Renal cortex interstitium (tissue), 11 donors: ENCODE data around the gene LGALS13. TPM values are rescaled to one million over a fixed set of nuclear protein-coding genes. Genes with fewer than 3 reads are reported as not detected.
"Not testable (repeated sequence)": the region's sequence is repeated elsewhere in the genome, so short reads cannot be mapped to it uniquely, and the experiment has no call there.

Source experiments
- DNase-seq, 11 donors: peaks; one replicate each; pipeline ENCODE4 v3.0.0-alpha.2; 2013; ENCODE audit warnings: low read depth in 9 of 11, low spot score in 4 of 11; ENCODE audit errors: extremely low read depth in 1 of 11
- polyA plus RNA-seq, 3 donors: library from polyadenylated mRNA; unstranded; fragments of 120-200 nt; gene quantifications; one replicate each; pipeline ENCODE4 v1.2.1, GENCODE V29; 2013; ENCODE audit not compliant: insufficient read length in 3 of 3

Gene LGALS13
- polyA plus RNA-seq, 3 donors, result not detected

- DNase-seq, result no peak
Observed at GRCh38 chr19:39607021-39607420, 4.7 kb downstream of the LGALS13 start.

GRCh38 chr19:39607561-39607960 lies 5.2 kb downstream of the LGALS13 start:
- DNase-seq, result no peak

DNA sequence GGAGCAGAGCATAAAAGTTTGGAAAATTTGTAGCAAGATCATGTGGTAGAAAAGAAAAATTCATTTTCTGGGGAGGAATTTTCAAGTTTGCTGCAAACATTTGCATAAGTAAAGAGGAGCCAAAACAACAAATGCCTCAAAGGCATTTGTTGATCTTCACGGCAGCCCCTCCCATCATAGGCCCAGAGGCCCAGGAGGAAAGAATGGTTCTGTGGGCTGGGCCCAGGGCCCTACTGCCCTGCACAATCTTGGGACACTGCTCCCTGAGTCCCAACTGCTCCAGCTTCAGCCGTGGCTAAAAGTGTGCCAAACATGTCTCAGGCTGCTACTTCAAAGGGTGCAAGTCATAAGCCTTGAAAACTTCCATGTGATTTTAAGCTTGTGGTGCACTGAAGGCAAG lies 11.3 kb downstream of the LGALS13 start:
- DNase-seq, result no peak

DNA sequence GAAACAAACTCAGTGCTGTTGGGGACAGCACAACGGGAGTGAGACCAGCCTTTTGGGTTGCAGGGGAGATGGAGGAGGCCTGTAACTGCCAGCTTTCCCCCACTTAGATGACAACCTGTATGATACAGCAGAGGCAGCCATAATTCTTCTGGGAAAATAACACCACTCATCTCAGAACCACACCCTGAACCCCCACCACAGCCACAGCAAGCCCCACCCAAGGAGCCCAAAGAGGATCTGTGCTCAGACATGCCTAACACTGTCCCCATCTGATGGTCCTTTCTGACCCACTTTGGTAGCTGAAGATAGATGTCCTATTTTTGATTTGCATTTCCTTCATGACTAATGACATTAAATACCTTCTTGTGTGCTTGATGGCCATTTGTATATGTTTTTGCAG lies 15.4 kb downstream of the LGALS13 start:
- no peak for DNase-seq

GRCh38 chr19:39623946-39624345 lies 21.6 kb downstream of the LGALS13 start:
- no peak for DNase-seq

GRCh38 chr19:39627631-39628030 lies 25.3 kb downstream of the LGALS13 start:
- DNase-seq, result not testable (repeated sequence)

GRCh38 chr19:39631178-39631577 lies 28.9 kb downstream of the LGALS13 start:
- DNase-seq, result no peak

GRCh38 chr19:39631626-39632025 lies 29.3 kb downstream of the LGALS13 start:
- DNase-seq, result no peak

DNA sequence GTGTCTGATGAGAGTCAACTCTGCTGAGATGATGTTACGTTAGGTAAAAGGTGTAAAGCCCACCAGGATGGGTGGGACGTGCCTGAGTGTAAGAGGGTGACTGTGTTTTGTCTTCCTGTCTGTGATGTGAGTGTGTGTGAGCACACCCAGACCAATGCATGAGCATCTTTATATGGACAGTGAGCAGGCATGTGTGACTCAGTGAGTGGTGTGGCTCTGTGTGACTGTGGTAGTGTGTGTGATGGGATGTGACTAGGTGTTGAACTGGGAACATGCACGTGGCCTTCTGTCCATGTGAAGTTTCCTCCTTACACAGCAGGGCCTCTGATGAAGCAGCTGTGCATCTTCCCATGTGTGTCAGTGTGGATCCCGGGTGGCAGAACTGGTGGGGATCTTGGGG lies 35.6 kb downstream of the LGALS13 start:
- no peak for DNase-seq

DNA sequence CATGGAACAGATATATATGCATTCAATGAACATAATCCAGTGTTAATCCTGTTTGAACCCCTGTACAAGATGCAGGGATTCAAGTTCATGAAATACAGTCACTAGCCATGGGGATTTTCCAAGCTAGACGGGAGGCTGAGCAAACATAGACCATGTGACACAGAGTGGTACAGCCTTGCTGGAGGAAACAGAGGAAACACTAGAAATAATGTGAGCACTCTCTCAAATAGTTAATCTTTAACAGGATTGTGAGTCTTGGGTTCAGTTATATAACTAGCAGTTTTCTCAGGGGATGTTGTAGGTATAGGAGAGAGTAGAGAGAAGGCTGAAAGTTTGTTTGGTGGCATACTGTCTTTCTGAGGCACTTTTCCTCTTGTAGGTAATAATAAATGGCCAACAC lies 39.4 kb downstream of the LGALS13 start:
- DNase-seq, result no peak

DNA sequence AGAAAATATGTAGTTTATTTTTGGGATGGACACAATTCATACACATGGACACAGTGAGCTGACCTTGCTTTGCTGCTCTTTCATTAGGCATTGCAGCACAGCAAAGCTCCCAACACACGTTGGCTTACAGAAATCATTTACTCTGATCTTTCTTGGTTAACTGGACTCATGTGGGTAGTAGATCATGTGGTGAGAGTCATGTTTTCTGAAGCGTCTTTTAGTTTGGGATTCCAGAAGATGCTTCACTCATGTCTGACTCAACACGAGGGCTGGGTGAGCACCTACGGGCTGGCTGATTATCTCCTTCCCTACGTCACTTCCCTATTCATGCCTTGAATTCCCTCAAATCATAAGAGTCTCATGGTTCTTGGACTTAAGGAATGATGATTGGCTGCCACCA lies 41.3 kb downstream of the LGALS13 start:
- DNase-seq, result no peak

DNA sequence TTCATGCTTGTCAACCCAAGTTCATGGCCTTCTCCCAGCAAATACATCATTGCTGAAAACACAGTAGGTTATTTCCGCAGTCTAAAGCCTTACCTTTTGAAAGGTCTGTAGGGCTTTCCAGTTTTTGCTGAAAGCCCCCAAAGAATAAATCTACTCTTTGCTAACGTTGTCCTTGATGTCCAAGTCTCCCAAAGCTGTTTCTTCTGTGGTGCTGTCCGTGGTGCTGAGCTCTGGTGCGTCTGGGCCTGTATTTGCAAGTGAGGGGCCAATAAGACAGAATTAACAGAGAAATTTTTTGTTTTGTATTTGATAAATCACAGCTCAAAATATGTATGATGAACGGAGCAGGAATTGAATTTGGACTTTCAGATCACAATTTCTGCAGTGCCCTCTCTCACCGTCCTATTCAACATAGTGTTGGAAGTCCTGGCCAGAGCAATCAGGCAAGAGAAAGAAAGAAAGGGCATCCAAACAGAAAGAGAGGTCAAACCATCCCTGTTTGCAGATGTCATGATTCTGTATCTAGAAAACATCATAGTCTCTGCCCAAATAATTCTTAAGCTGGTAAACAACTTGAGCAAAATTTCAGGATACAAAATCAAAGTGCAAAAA lies 43.6 kb downstream of the LGALS13 start:
- DNase-seq, result peak in 10 of 11 donors; percentile 5 to 44 (median 25)

DNA sequence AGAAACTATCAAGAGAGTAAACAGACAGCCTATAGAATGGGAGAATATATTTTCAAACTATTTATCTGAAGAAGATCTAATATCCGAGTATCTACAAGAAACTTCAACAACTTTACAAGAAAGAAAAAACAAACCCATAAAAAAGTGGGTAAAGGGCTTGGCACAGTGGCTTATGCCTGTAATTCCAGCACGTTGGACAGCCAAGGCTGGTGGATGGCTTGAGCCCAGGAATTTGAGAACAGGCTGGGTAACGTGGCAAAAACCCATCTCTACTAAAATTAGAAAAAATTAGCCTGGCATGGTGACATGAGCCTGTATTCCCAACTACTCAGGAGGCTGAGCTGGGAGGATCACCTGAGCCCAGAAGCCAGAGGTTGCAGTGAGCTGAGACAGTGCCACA lies 45.6 kb downstream of the LGALS13 start:
- no peak for DNase-seq

DNA sequence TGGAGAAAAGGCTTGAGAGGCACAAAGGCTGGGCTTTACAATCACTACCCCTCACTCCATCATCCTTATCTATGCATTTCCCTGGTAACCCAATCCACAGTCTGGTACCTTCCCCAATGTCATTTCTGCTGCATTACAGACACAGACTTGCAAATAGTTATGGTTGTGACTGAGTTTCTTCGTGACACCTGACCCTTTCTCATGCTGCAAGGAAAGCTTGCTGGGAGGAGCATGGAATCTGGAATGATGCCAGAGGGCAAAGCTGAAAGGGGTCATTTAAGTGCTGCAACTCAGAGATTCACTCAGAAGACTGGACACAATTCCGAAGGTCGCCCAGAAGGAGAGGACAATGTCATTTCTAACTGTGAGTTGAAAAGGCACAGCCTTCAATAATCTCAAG lies 53.3 kb downstream of the LGALS13 start, which contains the start of gene LGALS16:
TSS of gene LGALS16 (plus strand) at position 301 of the 400 bp plus-strand sequence. CDS start at position 350, 49 bp downstream.
- DNase-seq, result no peak

Other genes starting within 250 kb of the LGALS13 start
- gene PAF1, start 211.4 kb upstream of the LGALS13 start, polyA plus RNA-seq, result 10 to 100 TPM; 67.2 to 70.8 (median 68.1) TPM
- gene MED29, start 211.1 kb upstream of the LGALS13 start, polyA plus RNA-seq, result 10 to 100 TPM; 38.9 to 46.7 (median 44.8) TPM
- 10 to 100 TPM; 29.0 to 60.1 (median 58.5) TPM for gene ZFP36, start 195.7 kb upstream of the LGALS13 start, polyA plus RNA-seq
- 100 to 1,000 TPM in 1 of 3 donors, 10 to 100 TPM in 2; 73.7 to 118 (median 96.8) TPM for gene PLEKHG2, start 189.9 kb upstream of the LGALS13 start, polyA plus RNA-seq
- gene RPS16, start 166.6 kb upstream of the LGALS13 start, polyA plus RNA-seq, result 1,000 to 10,000 TPM; 1,189 to 1,428 (median 1,311) TPM
- gene SUPT5H, start 156.9 kb upstream of the LGALS13 start, polyA plus RNA-seq, result 100 to 1,000 TPM; 147 to 151 (median 147) TPM
- gene TIMM50, start 121.7 kb upstream of the LGALS13 start, polyA plus RNA-seq, result 10 to 100 TPM; 74.4 to 86.5 (median 77.2) TPM
- gene DLL3, start 103.6 kb upstream of the LGALS13 start, polyA plus RNA-seq, result under 1 TPM; 0.35 to 0.70 (median 0.62) TPM
- gene SELENOV, start 87.4 kb upstream of the LGALS13 start, polyA plus RNA-seq, result 10 to 100 TPM in 1 of 3 donors, 1 to 10 TPM in 2; 6.8 to 12.1 (median 9.6) TPM
- 1 to 10 TPM; 4.2 to 5.5 (median 4.4) TPM for gene EID2B, start 69.7 kb upstream of the LGALS13 start, polyA plus RNA-seq
- 10 to 100 TPM; 16.1 to 25.0 (median 23.2) TPM for gene EID2, start 62.4 kb upstream of the LGALS13 start, polyA plus RNA-seq
- not detected for gene LGALS16, start 53.4 kb downstream of the LGALS13 start, polyA plus RNA-seq
- gene LGALS14, start 102.0 kb downstream of the LGALS13 start, polyA plus RNA-seq, result not detected
- 1 to 10 TPM; 1.5 to 3.7 (median 2.6) TPM for gene CLC, start 135.5 kb downstream of the LGALS13 start, polyA plus RNA-seq
- gene LEUTX, start 176.3 kb downstream of the LGALS13 start, polyA plus RNA-seq, result not detected
- 10 to 100 TPM; 31.3 to 37.5 (median 36.1) TPM for gene DYRK1B, start 231.6 kb downstream of the LGALS13 start, polyA plus RNA-seq
- gene FBL, start 243.9 kb downstream of the LGALS13 start, polyA plus RNA-seq, result 100 to 1,000 TPM; 288 to 390 (median 331) TPM